Measurements from ENCODE around the gene KIF5C.

- TF ChIP-seq PATZ1 (CRISPR knock-in tag; IDR thresholded peaks at IDR 0.05; ENCODE audit: borderline replicate concordance) (no peak), CSDC2 (CRISPR knock-in tag; IDR thresholded peaks at IDR 0.05) (no peak), CREB5 (CRISPR knock-in tag; IDR thresholded peaks at IDR 0.05; ENCODE audit: low read depth) (no peak), SNAI2 (CRISPR knock-in tag; IDR thresholded peaks at IDR 0.05) (no peak), ZNF565 (CRISPR knock-in tag; conservative IDR thresholded peaks at IDR 0.05; ENCODE audit: low read depth) (no peak), GLIS3 (CRISPR knock-in tag; IDR thresholded peaks at IDR 0.05) (no peak), TOX (CRISPR knock-in tag; IDR thresholded peaks at IDR 0.05; ENCODE audit: borderline replicate concordance) (no peak), ISL1 (CRISPR knock-in tag; IDR thresholded peaks at IDR 0.05) (no peak)
Measured at GRCh38 chr2:148914463-148914862, 39.4 kb downstream of the KIF5C start.

Measured in SK-N-SH treated with all-trans-retinoic acid at 6 μM for 48 hours (cell line).